H1 (cell line): ENCODE results near the gene OR8D2. TPM values are rescaled to one million over a fixed set of nuclear protein-coding genes. Genes with fewer than 3 reads are reported as not detected.

Source experiments
- CTCF ChIA-PET: fragments of 300-600 bp; sonication (Branson Sonifier 250); formaldehyde crosslinking; loops from one replicate; lab custom pipeline; 2021; ENCODE audit not compliant: partially characterized antibody; lab: Charles Lee
- POLR2A ChIA-PET: fragments of 300-600 bp; sonication (Branson Sonifier 250); formaldehyde crosslinking; loops from one replicate; lab custom pipeline; 2021; ENCODE audit warnings: inconsistent platforms; ENCODE audit not compliant: partially characterized antibody; lab: Charles Lee
- DNase-seq, 2 experiments: peaks; one replicate each; pipeline versions ENCODE4 v3.0.0 to v3.0.0-alpha.2; 2010 to 2022; ENCODE audit warnings: low spot score in 2 of 2, low read depth in 1 of 2, mixed read lengths in 1 of 2
- FAIRE-seq: peaks from 2 replicates; lab custom pipeline; 2011; peaks lifted over from hg19 to GRCh38; lab: Jason Lieb, UNC
- H2AFZ ChIP-seq: 2 replicates; pipeline ENCODE4 v1.8.1; 2012; ENCODE audit warnings: low read length, inconsistent platforms
- H2AK5ac ChIP-seq: 2 replicates; pipeline ENCODE4 v1.6.1; 2013; ENCODE audit warnings: low read depth, low read length
- H2BK120ac ChIP-seq: replicated peaks from 2 replicates; pipeline ENCODE3; 2013; ENCODE audit warnings: low read depth, low read length, inconsistent platforms
- H2BK12ac ChIP-seq: 2 replicates; pipeline ENCODE4 v1.6.1; 2013; ENCODE audit warnings: low read depth, low read length
- H2BK15ac ChIP-seq: 2 replicates; pipeline ENCODE4 v1.6.1; 2013; ENCODE audit warnings: low read length
- H2BK20ac ChIP-seq: 2 replicates; pipeline ENCODE4 v1.6.1; 2013; ENCODE audit warnings: low read length
- H2BK5ac ChIP-seq: 2 replicates; pipeline ENCODE4 v1.6.1; 2013; ENCODE audit warnings: low read depth, low read length
- H3K14ac ChIP-seq: 2 replicates; pipeline ENCODE4 v1.6.1; 2013; ENCODE audit warnings: inconsistent platforms; ENCODE audit not compliant: insufficient read length
- H3K18ac ChIP-seq: 2 replicates; pipeline ENCODE4 v1.6.1; 2013; ENCODE audit warnings: low read length; ENCODE audit errors: extremely low read depth
- H3K23ac ChIP-seq: 2 replicates; pipeline ENCODE4 v1.6.1; 2013; ENCODE audit warnings: inconsistent platforms; ENCODE audit not compliant: insufficient read length
- H3K23me2 ChIP-seq: 2 replicates; pipeline ENCODE4 v1.6.1; 2013; ENCODE audit warnings: low read depth, low read length
- H3K27ac ChIP-seq: 2 replicates; pipeline ENCODE4 v1.6.1; 2011; ENCODE audit warnings: low read depth, low read length, inconsistent platforms
- H3K27me3 ChIP-seq, 4 experiments: replicated peaks in 1 of 4; 1 replicate in 1 of 4; 2 replicates in 3 of 4; pipeline versions ENCODE4 v1.6.1 to v1.8.1; 2011 to 2013; ENCODE audit warnings: low read length in 3 of 4, mild to moderate bottlenecking in 3 of 4, inconsistent platforms in 2 of 4, mixed read lengths in 2 of 4, moderate library complexity in 1 of 4; ENCODE audit not compliant: control insufficient read depth in 3 of 4, insufficient read depth in 3 of 4; ENCODE audit errors: extremely low read depth in 1 of 4
- H3K36me3 ChIP-seq, 4 experiments: 2 replicates each; pipeline versions ENCODE4 v1.6.1 to v1.8.1; 2011 to 2013; ENCODE audit warnings: mild to moderate bottlenecking in 4 of 4, low read length in 3 of 4, moderate library complexity in 2 of 4, control low read depth in 1 of 4, inconsistent platforms in 1 of 4; ENCODE audit not compliant: insufficient read depth in 4 of 4, control insufficient read depth in 2 of 4
- H3K4ac ChIP-seq: replicated peaks from 2 replicates; pipeline ENCODE3; 2013; ENCODE audit warnings: low read length, low read depth, mixed read lengths, inconsistent platforms; ENCODE audit not compliant: insufficient read length
- H3K4me1 ChIP-seq, 4 experiments: replicated peaks in 1 of 4; 1 replicate in 1 of 4; 2 replicates in 3 of 4; pipeline versions ENCODE4 v1.6.1 to v1.8.1; 2011 to 2013; ENCODE audit warnings: low read length in 3 of 4, inconsistent platforms in 2 of 4, mixed read lengths in 1 of 4; ENCODE audit not compliant: insufficient read depth in 4 of 4, control insufficient read depth in 3 of 4
- H3K4me2 ChIP-seq, 2 experiments: 2 replicates each; pipeline versions ENCODE4 v1.6.1 to v1.8.1; 2011 to 2013; ENCODE audit warnings: low read depth in 2 of 2, low read length in 2 of 2, control low read depth in 1 of 2, inconsistent platforms in 1 of 2, mild to moderate bottlenecking in 1 of 2; ENCODE audit not compliant: insufficient read depth in 1 of 2
- H3K4me3 ChIP-seq, 4 experiments: fragments of 200-600, 300-600 bp in 1 of 4; sonication (generic), shearing (Covaris generic), sonication (Bioruptor Twin) in 1 of 4; 2 replicates each; pipeline versions ENCODE4 v1.5.1 to v1.8.1; 2011 to 2016; ENCODE audit warnings: low read length in 4 of 4, low read depth in 3 of 4, control low read depth in 2 of 4, inconsistent platforms in 2 of 4, mild to moderate bottlenecking in 2 of 4, mixed read lengths in 1 of 4, moderate library complexity in 1 of 4; ENCODE audit not compliant: insufficient read depth in 2 of 4; ENCODE audit errors: extremely low read depth in 1 of 4
- H3K56ac ChIP-seq: replicated peaks from 2 replicates; pipeline ENCODE3; 2013; ENCODE audit warnings: low read depth, mild to moderate bottlenecking, mixed read lengths, low read length, inconsistent platforms; ENCODE audit not compliant: insufficient read length
- H3K79me1 ChIP-seq: 2 replicates; pipeline ENCODE4 v1.6.1; 2013; ENCODE audit warnings: low read depth, low read length, control low read depth
- H3K79me2 ChIP-seq, 2 experiments: 2 replicates each; pipeline versions ENCODE4 v1.6.1 to v1.8.1; 2012 to 2013; ENCODE audit warnings: low read length in 2 of 2, mild to moderate bottlenecking in 2 of 2, inconsistent platforms in 1 of 2; ENCODE audit not compliant: insufficient read depth in 2 of 2, control insufficient read depth in 1 of 2
- H3K9ac ChIP-seq, 4 experiments: replicated peaks in 1 of 4; 1 replicate in 1 of 4; 2 replicates in 3 of 4; pipeline versions ENCODE4 v1.6.1 to v1.8.1; 2011 to 2013; ENCODE audit warnings: low read depth in 3 of 4, low read length in 3 of 4, control low read depth in 2 of 4, mild to moderate bottlenecking in 2 of 4, moderate library complexity in 2 of 4, inconsistent platforms in 1 of 4; ENCODE audit errors: extremely low read depth in 1 of 4
- H3K9me3 ChIP-seq, 2 experiments: 2 replicates each; pipeline versions ENCODE4 v1.6.1 to v1.8.1; 2012 to 2013; ENCODE audit warnings: mild to moderate bottlenecking in 2 of 2, moderate library complexity in 2 of 2, control low read depth in 1 of 2, inconsistent platforms in 1 of 2, low read depth in 1 of 2, low read length in 1 of 2, mixed read lengths in 1 of 2; ENCODE audit not compliant: insufficient read depth in 2 of 2
- H4K20me1 ChIP-seq, 2 experiments: replicated peaks in 1 of 2; 2 replicates each; pipeline versions ENCODE3 to v1.8.1; 2011 to 2013; ENCODE audit warnings: inconsistent platforms in 2 of 2, low read length in 2 of 2, mild to moderate bottlenecking in 1 of 2; ENCODE audit not compliant: insufficient read depth in 2 of 2, control insufficient read depth in 1 of 2
- H4K5ac ChIP-seq: 2 replicates; pipeline ENCODE4 v1.6.1; 2013; ENCODE audit warnings: low read length, low read depth, mixed read lengths, inconsistent platforms; ENCODE audit not compliant: insufficient read length
- H4K8ac ChIP-seq: 2 replicates; pipeline ENCODE4 v1.8.0; 2013; ENCODE audit warnings: mild to moderate bottlenecking, moderate library complexity, low read length, inconsistent platforms; ENCODE audit not compliant: insufficient read depth; ENCODE audit errors: extremely low read depth
- H4K91ac ChIP-seq: replicated peaks from 2 replicates; pipeline ENCODE3; 2013; ENCODE audit warnings: low read length, mixed read lengths, inconsistent platforms; ENCODE audit not compliant: insufficient read length
- JUND ChIP-seq: IDR thresholded peaks from 2 replicates; pipeline ENCODE4 v1.6.1; 2011; ENCODE audit warnings: mild to moderate bottlenecking, improper control_type of control experiment, low read length
- RNF2 ChIP-seq: fragments of 200-900, 300-1000 bp; sonication (generic); IDR thresholded peaks from 2 replicates; pipeline ENCODE4 v1.7.1; 2016; ENCODE audit warnings: borderline replicate concordance, low read depth, mild to moderate bottlenecking, antibody characterized with exemption, low read length; ENCODE audit not compliant: poor library complexity, severe bottlenecking; ENCODE audit errors: missing control alignments
- TCF12 ChIP-seq: IDR thresholded peaks from 2 replicates; pipeline ENCODE4 v1.6.1; 2011; ENCODE audit warnings: low read depth, mild to moderate bottlenecking, low read length
- WGBS, 2 experiments: shearing (Covaris generic) in 1 of 2; methylation state at CpG; one replicate each; pipeline versions ENCODE4 v1.1.6 to v1.1.7; 2013 to 2015; ENCODE audit warnings: low lambda C conversion rate in 2 of 2, mixed read lengths in 2 of 2, inconsistent platforms in 1 of 2, low coverage in 1 of 2, missing lambda C conversion rate in 1 of 2; ENCODE audit not compliant: insufficient replicate concordance in 2 of 2, insufficient coverage in 1 of 2, insufficient read length in 1 of 2; ENCODE audit errors: extremely low coverage in 1 of 2, missing lambda C conversion rate in 1 of 2; 5-methylcytosine and 5-hydroxymethylcytosine counted together
- polyA plus RNA-seq, 7 experiments: library from polyadenylated mRNA; depleted of rRNA in 3 of 7; stranded (reverse) in 5 of 7; unstranded in 2 of 7; fragments of >200 nt in 5 of 7; fragments of 200-250 nt in 2 of 7; gene quantifications; 1 replicate in 5 of 7; 2 replicates in 1 of 7; 4 replicates in 1 of 7; pipeline versions ENCODE4 v1.2.1 to v1.2.3, GENCODE V29; 2011 to 2013; ENCODE audit warnings: missing spikeins in 2 of 7, mixed read lengths in 2 of 7
- total RNA-seq: library from RNA; stranded (reverse); fragmentation: NEBNext Ultra II Directional; extraction: Animal tissue kit (Norgen Biotek cat#: 25700); gene quantifications from 2 replicates; pipeline ENCODE4 v1.2.1, GENCODE V29; 2021

The OR8D2 gene
- total and polyA plus RNA-seq, 2 of the 8 experiments (the other 6 are each of a cell fraction or from before 2014, with no cell fraction given): not detected

DNA sequence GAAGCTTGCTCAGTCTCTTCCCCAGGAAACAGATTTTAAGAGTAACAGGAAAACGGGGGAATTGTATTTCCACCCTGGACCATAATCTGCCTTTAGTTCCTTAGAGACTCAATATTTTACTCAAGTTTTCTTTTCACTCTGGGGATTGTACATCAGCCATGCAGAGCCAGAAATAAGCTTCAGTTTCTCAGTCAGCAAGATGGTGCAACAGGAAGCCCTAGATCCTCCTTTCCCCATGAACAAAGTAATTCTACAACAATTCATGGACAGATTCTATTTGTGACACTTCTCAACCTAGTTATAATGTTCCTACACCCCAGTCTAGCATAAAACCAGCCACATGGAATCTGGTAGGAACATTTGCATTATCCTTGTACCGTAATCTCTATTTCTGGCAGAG, 39.6 kb upstream of the OR8D2 start:
- ChIA-PET CTCF (interaction anchor here (0.9 to 1.0 kb wide), 2 partner anchors 55 to 165 kb away, joined by 3 to 4 read pairs; no protein-coding TSS in a partner anchor), POLR2A (no interaction called here)
- Histone ChIP-seq H4K5ac (no peak overlapping the region), H2BK20ac (no peak overlapping the region), H3K27ac (no peak overlapping the region), H3K18ac (no peak overlapping the region), H3K4me1 (no peaks in the 10 kb centered on the region), H2BK15ac (no peak overlapping the region), H3K27me3 (no peaks in the 10 kb centered on the region), H2BK5ac (no peak overlapping the region), H2AK5ac (no peak overlapping the region), H3K23me2 (no peaks in the 10 kb centered on the region), H4K8ac (no peak overlapping the region), H3K36me3 (no peaks in the 10 kb centered on the region), H3K79me2 (no peaks in the 10 kb centered on the region), H3K79me1 (no peaks in the 10 kb centered on the region), H4K91ac (no peak overlapping the region), H3K4ac (no peak overlapping the region), H4K20me1 (no peaks in the 10 kb centered on the region), H3K14ac (no peak overlapping the region), H3K23ac (no peak overlapping the region), H2BK120ac (no peak overlapping the region), H3K4me3 (no peak overlapping the region), H3K4me2 (no peak overlapping the region), H3K9me3 (no peaks in the 10 kb centered on the region), H3K9ac (no peak overlapping the region), H2AFZ (no peak overlapping the region), H3K56ac (no peak overlapping the region), H2BK12ac (no peak overlapping the region)
- FAIRE-seq (no peak), DNase-seq (no peak)
- WGBS, 2 experiments: 41% methylated on average over 2 of the region's 2 CpGs; no CpG with 5 or more reads in 1 of the 2 experiments
- no peak for TF ChIP-seq JUND
- TF ChIP-seq TCF12: no peak
- no peak for TF ChIP-seq RNF2
